Stimulated activated CD8-positive, alpha-beta memory T cell treated with anti-CD3 and anti-CD28 coated beads, Interleukin-15, amount 100 ng/mL, for 1 hour (primary cell): ENCODE data around the gene TMCC1.
"Not testable (repeated sequence)": the region's sequence is repeated elsewhere in the genome, so short reads cannot be mapped to it uniquely, and the experiment has no call there.

Experiments used
- DNase-seq: peaks from one replicate; pipeline ENCODE4 v3.0.0-alpha.2; 2020; ENCODE audit warnings: low read depth

TMCC1 gene

DNA sequence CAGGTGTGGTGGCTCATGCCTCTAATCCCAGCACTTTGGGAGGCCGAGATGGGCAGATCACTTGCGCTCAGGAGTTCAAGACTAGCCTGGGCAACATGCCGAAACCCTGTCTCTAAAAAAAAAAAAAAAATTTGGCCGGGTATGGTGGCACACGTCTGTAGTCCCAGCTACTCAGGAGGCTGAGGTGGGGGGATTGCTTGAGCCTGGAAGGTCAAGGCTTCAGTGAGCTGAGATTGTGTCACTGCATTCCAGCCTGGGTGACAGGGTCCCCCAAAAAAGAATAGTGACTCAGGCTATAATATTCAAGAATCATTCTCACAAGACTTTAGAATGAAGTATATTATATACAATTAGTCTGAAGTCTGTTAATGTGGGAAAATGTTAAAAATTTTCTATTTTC is 216.5 kb downstream of the TMCC1 start:
- DNase-seq = no peak

DNA sequence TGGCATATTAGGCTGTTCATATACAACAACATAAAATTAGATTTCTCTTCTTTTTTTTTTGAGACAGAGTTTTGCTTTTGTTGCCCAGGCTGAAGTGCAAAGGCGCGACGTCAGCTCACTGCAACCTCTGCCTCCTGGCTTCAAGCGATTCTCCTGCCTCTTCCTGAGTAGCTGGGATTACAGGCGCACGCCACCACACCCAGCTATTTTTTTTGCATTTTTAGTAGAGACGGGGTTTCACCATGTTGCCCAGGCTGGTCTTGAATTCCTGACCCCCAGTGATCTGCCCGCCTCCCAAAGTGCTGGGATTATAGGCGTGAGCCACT is 218.8 kb downstream of the TMCC1 start:
- not testable (repeated sequence) for DNase-seq

DNA sequence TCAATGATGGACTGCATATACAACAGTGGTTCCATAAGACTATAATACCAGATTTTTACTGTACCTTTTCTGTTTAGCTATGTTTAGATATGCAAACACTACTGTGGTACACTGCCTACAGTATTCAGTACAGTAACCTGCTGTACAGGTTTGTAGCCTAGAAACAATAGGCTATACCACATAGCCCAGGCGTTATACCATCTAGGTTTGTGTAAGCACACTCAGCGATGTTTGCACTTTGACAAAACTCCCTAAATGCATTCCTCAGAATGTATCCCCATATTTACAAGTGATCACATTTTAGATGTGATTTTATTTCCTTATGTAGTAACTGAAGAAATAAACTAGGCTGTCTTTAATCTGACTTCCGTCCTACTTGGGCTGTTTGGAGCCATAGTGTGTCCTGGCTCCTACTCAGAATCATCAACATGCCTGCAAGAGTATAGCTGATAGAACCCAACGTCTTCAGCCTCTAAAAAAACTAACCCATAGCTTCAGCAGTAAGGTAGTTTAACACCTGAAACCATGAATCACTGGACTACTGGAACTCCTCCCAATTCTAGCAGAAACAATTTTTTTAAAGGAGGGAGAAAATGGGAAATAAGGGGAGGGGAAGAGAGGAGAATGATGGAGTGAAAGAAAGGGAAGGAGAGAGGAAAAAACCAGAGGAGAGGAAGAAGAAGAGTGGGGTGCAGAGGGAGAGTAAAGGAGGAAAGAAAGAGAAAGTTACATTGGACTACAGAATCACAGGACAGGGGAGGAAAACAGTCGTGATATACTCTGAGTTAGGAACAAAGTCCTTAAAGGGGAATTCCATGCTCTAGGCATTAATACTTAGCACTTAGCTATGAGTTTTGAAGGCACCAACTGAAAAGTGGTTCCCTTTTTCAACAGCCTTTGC is 219.4 kb downstream of the TMCC1 start:
- no peak for DNase-seq

DNA sequence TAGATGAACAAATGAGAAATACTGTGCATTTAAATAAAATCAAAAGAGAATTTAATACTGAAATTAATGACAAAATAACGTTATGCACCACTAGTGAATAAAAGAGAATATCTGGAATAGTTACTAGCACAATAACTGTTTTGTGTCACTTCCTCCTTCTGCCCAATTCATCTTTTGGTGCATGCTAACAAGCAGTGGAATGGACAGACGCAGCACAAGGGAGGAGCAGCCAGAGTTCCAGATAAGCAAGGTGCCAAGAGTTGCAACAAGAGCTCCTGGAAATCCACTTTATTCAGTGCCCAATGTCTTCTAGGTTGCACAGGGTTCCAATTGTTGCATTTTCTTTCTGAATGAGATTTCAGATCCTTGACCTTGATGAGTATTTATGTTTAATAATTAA is 220.5 kb downstream of the TMCC1 start:
- no peak for DNase-seq

DNA sequence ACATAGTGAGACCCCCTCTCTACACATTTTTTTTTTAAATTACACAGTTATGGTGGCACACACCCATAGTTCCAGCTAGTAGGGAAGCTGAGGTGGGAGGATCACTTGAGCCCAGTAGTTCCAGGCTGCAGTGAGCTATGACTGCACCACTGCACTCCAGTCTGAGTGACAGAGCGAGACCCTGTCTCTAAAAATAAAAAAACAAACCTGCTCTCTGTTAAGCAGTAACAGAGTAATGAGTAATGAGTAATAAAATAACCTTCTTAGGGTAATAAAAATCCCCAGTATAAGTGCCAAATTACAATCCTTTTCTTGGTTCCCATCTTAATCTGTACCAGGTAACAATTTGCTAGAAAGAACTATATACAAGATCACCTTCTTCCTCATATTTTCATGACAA is 221.1 kb downstream of the TMCC1 start:
- no peak for DNase-seq

DNA sequence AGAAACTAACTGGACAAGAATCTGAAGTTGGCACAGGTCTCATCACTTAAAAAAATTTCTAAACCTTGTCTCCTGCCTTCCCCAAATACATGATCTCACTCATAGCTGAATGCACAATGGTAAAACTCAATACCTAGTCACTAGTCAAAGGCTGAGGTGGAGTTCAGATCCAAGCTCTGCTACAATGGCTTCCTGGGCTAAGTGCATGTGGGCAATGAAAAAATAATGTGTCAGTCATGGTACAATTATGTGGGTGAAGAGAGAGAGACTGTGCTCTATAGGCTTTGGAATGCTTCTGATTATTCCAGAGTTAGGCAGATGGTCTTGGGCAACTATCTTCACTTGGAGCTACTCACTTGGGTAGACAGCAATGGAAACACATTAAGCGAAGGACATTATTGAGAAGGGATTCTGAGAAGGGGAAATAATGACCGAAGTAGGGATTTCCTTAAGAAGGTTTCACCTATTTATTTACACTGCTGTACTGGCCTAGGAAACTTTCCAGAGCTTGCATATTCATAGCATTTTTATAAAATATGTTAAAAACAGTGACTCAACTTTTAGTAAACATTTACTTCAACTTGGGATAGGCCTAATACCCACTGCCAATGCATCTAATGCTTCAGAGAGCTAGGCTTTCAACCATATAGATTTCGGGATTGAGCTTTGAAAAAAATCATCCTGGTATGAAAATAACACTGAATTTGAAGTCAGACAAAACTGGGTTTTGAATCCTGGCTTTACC is 228.3 kb downstream of the TMCC1 start:
- DNase-seq = no peak

DNA sequence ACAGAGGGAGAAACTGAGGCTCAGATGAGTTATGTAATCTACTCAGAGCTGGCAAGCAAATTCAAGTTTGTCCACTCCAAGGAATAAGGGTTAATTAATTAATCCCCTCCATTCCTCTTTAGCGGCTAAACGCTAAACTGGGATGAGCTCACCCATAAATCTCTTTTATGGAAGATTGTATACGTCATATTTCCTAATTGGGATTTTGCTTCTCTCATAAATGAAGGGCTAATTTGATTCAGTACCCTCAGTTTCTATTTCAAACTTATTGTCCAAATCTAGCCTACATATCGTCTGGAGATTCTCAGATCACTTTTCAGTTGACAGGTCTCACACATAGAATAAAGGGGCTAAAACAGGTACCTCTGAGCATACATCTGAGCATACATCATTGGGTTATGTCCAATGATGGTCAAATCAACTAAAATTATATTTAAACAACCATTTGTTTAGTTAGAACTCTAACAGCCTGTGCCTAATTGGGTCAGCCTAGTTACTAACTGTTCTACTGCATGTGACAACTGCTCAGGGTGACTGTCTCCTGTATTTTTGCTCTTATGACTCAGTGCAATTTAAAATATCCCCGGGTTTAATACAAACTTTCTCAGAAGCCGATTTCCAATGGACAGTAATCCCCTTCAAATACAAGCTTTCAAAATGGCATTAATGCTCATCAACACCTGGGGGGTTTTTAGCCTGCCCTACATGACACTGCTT is 229.4 kb downstream of the TMCC1 start:
- DNase-seq = no peak

DNA sequence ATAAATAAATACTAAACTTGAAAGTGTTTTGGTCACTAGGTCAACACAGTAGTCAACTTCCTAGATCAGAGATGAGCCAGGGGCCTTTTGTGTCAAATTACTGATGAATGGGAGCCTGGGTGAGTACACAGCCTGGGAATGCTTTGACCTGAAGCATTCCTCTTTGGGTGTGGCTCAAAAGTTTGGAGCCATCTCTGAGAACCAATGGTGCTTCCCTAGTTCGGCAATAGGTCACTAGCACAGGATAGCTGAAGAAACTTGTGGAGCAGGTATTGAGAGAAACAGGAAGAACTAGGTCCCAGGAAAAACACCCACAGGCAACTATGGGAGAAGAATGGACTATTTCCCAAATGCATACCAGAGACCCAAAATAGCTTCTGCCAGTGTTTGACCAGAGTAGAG is 230.5 kb downstream of the TMCC1 start:
- no peak for DNase-seq

DNA sequence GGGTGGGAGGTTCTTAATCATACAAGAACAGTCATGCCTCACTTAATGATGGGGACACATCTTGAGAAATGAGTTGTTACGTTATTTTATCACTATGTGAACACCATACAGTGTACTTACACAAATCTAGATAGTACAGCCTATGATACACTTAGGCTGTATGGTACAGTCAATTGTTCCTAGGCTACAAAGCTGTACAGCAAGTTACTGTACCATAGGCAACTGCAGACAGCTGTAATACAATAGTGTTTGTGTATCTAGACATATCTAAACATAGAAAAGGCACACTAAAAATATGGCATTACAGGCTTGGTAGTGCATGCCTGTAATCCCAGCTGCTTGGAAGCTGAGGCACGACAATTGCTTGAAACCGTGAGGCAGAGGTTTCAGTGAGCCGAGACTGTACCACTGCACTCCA is 231.3 kb downstream of the TMCC1 start:
- no peak for DNase-seq

DNA sequence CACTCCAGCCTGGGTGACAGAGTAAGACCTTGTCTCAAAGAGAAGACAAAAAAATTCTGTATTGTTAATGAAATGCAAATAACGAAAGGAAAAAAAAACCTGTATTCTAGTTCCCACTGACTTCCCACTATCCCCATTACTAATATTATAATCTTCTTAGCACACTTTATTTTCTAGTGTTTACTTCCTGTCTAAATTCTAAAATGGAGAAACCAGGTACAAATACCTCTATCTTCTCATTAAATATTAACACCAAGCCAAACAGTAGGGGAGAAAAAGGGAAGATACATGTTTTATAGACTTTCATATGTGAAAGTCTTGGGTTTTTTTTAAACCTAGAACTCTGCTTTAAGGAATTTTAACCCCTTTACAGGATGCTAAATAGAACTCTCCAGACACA is 231.7 kb downstream of the TMCC1 start:
- DNase-seq = no peak

DNA sequence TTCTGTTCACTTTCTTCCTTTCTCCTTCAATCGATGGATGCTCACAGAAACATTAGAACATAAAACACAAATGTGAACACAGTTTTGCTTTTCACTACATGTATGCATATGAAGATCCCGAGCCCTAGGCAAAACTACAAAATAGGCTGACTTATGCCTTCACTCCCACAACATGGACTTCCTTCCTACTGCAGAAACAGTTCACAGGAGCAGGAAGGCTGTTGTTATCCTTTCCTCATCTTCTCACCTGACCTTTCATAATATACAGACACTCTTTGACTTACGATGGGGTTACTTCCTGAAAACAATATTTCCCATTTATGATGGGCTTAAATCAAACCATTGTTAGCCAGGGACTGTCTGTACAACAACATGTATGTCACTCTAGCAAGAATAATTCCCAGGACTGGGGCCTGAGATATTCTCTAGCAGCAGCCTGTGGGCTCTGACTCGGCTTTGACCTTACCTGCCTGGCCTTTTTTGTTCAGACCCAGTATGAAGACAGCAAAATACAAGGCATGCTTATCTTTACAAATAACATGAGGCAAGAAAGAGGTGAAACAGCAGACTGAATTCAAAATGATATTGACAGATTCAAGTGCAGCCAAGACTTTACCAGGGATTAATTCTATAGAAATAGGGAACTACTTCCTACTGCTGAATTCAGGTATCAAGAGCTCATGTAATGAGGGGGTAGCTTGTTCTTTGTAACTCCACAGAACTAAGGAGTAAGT is 235.2 kb downstream of the TMCC1 start:
- DNase-seq = no peak

DNA sequence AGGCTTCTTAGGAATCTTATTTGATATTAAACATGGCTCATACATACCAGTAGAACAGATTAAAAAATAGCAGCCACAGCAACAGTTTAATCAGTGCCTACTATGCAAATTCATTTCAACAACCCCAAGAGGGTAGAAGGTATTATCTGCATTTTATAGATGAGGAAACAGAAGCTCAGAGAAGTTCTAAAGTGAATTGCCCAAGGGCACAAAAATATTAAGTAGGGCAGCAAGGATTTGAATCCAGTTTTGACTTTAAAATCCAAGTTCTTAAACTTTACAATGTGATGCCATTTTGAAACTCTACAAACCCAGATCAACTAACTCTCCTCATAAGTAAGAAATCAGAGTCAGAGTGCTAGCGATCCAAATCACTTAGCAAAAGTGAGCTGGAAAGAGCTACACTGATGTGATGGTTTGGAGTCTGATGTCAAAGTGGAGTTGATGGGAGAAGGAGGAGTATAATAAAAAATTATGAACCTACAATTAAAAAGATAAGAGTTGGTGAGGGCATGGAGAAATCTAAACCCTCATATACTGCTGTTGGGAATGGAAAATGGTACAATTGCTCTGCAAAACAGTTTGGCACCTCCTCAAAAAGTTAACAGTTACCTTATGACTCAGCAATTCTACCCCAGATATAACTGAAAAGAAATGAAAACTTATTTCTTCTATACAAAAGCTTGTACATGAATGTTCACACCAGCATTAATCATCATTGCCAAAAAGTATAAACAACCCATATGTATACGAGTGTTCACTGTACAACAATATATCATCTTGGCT is 236.1 kb downstream of the TMCC1 start:
- no peak for DNase-seq

DNA sequence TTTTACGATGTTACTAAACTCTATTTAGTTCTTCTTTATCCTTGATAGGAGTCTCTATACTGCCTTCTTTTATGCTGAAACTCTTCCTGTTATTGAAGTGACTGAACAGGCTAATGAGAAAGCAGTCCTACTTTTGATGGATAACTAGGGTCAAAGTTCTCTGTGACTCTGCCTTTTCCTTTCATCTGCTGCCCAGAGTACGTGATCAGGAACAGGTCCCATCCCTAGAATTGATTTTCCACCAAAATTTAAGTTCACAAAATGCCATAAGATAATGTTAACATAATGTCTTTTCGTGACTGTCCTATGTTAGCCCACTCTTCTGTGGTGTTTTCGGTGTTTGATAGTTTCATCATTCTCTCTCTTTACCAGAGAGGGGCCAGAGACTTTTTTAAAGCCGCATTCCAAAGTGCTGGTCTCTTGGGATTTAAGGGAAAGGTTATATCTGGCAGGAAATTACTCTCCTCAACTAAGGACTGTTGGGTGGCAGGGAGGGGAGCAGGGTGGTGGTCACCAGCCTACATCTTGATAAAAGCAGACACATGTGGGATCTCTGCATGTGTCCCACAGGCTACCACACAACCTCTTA is 236.8 kb downstream of the TMCC1 start:
- DNase-seq = no peak

DNA sequence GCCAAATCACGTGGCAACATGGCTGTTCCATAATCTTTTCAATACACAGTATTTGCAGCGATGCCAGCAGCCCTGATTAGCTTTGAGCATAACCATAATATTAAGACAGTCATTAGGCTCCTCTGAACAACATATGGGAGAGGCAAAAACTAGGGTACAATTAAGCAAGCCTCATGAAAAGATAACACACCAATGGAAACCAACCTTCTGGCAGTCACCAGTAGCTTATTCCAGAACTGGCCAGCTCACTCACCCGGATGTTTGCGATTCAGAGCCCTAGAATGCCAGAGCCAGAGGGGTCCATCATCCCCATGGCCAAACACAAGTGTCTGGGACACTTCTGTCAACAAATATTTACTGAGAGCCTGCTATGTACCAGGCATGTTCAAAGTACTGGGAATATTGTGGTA is 238.2 kb downstream of the TMCC1 start:
- no peak for DNase-seq

DNA sequence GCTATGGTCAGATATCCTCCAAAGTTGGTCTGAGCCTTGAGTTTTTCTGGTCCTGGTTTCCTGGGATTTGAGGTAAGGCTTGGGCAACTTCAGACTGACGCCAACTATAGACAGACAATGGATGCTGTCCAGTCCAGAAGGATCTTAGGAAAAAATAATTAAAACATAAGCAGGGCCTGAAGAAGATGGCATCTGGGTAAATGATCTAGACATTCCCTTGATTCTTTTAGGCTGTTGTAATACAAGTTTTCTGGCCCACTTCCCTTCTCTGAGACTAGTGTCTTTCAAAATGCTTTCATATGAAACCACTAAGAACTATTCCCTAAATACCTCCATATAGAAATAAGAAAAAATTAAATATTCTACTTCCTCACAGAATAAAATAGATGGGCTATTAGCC is 239.4 kb downstream of the TMCC1 start:
- DNase-seq = no peak

DNA sequence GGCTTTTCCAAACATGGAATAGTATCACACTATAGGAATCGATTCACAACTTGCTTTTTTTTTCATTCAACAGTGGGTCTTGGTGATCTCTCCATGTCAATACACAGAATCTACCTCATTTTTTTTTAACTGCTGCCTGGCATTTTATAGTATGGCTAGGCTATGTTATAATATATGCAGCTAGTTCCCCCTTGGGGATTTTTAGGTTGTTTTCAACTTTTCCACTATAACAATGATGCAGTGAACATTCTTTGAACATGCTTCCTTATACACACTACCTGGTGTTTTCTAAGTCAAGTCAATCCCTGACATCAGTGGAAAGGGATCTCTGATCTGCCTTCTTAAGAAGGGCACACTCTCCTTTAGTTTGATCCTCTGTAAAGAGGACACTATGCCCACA is 240.5 kb downstream of the TMCC1 start:
- DNase-seq = no peak

DNA sequence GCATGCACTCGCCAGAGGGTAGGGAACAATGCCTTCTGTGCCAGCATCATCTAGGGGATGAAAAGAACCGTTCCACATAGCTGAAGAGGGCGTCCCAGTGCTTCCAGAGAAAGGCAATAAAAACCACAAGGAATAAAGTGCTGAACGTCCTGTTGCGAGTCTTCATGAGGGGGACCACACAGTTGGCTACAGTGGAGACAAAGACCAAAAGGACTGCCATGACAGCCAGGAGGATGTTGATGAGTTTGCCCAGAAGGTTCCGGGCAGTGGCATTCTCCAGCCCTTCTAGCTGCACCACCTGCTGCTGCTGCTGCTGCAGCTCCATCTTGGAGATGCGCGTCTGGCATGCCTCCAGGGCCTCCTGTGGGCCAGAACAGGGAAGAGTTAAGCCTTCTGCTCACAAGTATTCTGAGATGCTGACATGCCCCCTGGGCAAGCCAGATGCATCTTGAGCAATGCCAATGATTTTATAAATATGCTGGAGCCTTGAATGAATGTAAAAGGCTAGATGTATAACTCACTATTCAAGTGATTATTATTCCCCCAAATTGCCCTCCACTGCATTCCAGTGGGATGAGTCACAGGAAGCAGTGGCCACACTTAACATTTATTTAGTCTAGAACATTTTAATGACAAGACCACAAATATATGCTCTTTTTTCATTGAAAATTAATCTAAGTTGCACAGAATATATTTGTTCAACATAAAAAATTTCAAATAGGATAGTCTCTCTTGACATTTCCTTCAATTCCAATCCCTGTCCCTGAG is 241.9 kb downstream of the TMCC1 start:
- DNase-seq = no peak

DNA sequence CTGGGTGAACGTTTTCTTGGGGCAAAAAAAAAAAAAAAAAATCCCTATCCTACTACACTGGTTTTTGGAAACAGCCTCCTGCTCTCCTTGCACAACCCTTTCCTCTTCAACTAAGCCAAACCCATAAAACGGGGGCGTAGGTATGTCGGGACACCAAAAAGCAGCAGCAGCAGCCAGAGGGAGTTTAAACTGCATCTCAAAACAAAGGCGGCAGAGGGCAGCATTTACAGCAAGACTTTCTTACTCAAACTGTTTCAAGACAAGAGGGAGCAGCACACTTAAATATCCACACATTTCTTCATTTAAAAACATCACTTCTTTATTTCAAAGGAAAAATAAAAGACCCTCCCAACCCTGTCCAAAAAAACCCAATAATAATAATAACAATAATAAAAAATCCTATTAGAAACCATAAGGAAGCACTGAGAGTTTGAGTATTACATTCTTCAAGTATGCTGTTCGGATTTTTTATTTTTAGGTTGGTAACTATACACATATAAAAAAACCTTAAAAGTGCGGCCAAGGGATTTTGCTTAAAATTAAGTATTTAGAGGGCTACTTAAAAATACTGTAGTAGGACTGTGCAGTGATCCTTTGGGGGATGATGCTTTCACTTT is 243.1 kb downstream of the TMCC1 start:
- DNase-seq = no peak

DNA sequence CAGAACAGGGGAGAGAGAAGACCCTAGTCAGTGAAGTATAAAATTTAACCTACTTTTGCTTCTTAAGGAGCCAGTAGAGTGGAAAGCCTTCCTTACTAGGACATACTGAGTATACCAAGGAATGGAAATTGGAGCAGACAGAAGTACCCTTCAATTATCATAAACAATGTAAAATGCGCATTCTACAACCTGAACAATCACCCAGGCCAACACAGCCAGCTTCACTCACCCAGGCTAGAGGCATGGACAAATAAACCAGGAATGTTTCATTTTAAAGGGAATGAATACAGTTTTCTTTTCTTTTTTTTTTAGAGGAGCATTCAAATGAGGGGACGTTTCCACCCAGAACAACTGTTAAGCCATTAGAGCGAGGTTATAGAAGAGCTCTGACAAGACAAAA is 245.1 kb downstream of the TMCC1 start:
- no peak for DNase-seq

DNA sequence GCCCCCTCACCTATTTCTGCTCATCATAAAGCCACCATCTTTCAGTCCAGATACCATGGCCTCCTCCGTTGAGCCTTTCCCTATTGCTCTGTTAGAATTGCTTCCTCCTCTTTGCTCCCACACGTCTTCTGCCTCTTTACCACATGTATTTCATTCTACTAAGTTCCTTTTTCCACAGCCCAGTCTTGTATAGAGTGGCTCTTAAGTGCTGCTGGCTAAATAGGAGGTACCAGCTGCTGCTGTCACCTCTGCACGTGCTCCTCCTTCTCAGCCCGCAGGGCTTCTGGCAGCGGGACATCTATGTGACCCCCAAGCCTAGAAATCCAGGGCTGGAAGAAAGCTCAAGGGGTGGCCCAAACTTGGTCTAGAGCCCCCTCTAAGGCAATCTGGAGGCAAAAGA is 248.2 kb downstream of the TMCC1 start:
- no peak for DNase-seq
